SH-SY5Y (cell line): ENCODE data around the gene JAM2.

ENCODE experiments used
- GATA2 ChIP-seq: IDR thresholded peaks from 2 replicates; pipeline ENCODE4 v1.6.1; 2011; ENCODE audit warnings: mild to moderate bottlenecking, low read depth, low read length
- GATA3 ChIP-seq: IDR thresholded peaks from 2 replicates; pipeline ENCODE4 v1.6.1; 2011; ENCODE audit warnings: low read depth, mild to moderate bottlenecking, low read length, moderate library complexity

- TF ChIP-seq GATA2 (no peak), GATA3 (no peak)
These were observed 31.7 kb downstream of the JAM2 start for GRCh38 chr21:25670726-25671125.
